Kidney glomerular epithelial cell (primary cell): ENCODE measurements around the gene PRDM9.
"Not testable (repeated sequence)": the region's sequence is repeated elsewhere in the genome, so short reads cannot be mapped to it uniquely, and the experiment has no call there.

Experiments
- DNase-seq: peaks from one replicate; lab custom pipeline; 2025; lab: John Stamatoyannopoulos, UW

The PRDM9 gene

GRCh38 chr5:23507278-23507685, at the start of gene PRDM9:
TSS of gene PRDM9 (plus strand) at chr5:23507609. CDS start at chr5:23509034, 1,425 bp downstream.
- peak; percentile 27 for DNase-seq

DNA sequence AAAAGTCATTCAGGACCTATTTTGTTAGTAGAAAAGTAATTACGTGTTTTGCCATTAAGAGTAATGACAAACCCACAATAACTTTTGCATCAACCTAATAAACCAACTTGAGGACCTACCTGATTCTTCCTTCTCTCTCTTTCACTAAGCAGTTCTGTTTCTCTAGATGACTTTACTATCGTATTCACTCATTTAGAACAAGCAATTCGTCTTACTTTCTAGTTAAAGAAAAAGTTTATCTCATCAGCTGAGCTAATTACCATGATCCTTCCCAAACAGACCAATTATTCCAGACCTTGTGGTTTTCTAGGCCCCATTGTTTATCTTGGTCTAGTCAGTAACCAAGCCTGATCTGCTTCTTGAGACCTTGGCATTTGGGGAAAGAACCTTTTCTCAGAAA, 49.6 kb upstream of the PRDM9 start:
- DNase-seq = no peak

DNA sequence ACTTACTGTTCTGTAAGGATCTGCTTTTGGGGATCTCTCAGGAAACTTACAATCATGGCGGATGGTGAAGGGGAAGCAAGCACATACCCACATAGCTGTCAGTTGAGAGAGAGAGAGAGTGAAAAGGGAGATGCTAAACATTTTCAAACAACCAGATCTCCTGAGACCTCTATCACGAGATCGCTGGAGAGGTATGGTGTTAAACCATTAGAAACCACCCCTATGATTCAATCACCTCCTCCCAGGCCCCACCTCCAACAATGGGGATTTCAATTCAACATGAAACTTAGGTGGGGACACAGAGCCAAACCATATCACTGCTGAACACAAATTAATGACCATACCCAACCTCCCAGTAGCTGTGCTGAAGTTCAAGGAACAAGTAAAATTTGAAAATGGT, 48.2 kb upstream of the PRDM9 start:
- DNase-seq = no peak

DNA sequence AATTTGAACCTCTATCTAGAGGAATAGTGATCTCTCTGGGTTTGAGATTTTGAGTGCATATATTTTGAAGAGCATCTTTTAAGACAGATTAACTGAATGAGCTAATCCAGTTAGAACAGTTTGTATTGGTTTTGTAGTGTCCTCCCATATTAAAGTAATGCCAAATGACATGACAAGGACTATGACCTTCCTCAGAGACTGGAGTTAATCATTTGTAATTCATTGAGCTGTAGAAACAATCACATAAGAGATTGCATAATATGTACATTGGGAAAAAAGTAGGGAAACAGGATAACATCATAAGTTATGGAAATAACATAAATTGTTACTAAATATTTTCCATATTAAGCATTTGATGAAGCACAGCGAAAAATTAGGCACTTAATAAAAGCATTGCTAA, 45.8 kb upstream of the PRDM9 start:
- no peak for DNase-seq

- peak; percentile 85 for DNase-seq
Measured at GRCh38 chr5:23466401-23466912, 41.0 kb upstream of the PRDM9 start.

- no peak for DNase-seq
Measured at GRCh38 chr5:23468658-23469057, 38.8 kb upstream of the PRDM9 start.

DNA sequence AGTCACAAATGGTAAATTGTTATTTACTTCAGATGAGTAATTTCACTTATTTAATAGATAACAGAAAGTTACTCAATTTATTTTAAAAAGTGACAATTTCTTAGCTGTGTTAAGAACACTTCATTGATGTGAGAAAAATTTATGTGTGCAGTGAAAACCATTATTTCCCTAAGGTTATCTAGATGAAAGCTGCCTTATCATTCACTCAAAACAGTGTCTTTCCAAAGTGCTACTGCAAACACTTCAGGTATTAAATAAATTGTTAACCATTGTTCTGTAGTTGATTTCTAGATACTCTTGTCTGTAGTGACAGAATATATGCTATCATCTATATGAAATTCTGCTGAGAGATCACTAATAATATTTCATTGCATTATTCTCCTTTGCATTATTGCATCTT, 33.5 kb upstream of the PRDM9 start:
- no peak for DNase-seq

GRCh38 chr5:23474315-23474714, 33.1 kb upstream of the PRDM9 start:
- no peak for DNase-seq

DNA sequence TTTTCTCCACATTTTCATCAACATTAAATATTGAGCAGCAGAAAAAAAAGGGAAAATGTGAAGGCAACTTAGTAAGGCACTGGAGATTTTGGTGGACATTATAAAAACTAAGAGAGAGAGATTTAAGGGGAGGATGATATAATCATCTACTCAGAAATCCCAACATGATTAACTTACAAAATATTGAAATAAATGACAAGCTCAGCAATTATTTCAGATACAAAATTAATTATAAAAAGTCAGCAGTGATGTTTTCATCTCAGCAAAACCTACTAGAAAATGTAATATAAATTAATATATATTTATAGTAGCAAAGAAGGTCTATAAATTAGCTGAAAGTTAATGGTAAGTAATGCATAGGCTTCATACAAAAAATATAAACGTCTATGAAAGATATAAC, 30.8 kb upstream of the PRDM9 start:
- no peak for DNase-seq

DNA sequence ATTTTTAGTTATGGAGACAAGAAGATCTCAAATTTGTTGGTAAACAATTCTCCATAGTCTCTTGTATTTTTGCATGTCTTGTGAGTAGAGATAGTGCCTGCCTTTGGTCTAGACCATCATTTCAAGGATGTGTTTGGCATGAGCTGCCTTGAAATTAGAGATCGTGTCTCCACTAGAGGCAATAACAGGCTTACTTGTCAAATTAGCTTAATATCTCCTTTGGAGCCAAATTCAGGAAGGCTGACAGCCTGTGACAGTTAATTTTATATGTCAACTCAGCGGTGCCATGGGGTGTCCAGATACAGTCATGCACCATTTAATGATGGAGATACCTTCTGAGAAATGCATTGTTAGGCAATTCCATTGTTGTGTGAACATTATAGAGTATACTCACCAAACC, 24.8 kb upstream of the PRDM9 start:
- DNase-seq = no peak

GRCh38 chr5:23483090-23483489, 24.3 kb upstream of the PRDM9 start:
- no peak for DNase-seq

GRCh38 chr5:23484096-23484495, 23.3 kb upstream of the PRDM9 start:
- no peak for DNase-seq

DNA sequence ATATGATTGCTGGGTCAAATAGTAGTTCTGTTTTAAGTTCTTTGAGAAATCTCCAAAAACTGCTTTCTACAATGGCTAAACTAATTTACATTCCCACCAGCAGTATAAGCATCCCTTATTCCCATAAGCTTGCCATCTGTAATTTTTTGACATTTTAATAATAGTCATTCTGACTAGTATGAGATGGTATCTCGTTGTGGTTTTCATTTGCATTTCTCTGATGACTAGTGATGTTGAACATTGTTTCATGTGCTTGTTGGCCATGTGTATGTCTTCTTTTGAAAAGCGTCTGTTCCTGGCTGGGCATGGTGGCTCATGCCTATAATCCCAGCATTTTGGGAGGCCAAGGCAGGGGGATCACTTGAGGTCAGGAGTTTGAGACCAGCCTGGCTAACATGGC, 21.2 kb upstream of the PRDM9 start:
- not testable (repeated sequence) for DNase-seq

DNA sequence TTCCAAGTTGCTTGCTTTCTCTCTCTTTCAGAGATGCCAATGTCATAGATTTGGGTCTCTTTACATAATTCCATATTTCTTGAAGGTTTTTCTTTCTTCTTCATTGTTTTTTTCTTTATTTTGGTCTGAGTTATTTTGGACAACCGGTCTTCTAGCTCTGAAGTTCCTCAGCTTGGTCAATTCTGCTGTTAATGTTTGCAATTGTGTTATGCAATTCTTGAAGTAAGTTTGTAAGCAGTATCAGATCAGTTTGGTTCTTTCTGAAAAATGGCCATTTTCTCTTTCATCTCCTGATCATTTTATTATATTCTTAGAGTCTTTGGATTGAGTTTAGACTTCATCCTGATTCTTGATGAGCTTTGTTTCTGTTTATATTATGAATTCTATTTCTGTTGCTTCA, 16.4 kb upstream of the PRDM9 start:
- DNase-seq = no peak

DNA sequence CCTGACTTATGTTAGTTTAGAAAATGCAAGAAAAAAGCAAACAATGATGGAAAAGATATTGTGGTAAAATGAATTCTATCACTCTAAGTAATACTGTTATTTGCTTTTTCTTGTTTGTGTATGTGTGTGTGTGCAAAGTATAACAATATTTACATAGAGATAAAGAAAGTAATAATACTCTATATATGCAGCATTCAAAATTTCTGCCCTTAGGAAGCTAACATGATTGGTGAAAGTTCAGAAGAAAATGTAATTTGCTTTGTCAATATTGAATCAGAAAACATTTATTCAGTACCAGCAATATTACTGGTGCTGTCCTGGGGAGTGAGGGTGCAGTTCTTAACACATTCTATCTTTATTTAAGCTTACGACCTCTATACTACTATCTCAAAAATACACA, 12.9 kb upstream of the PRDM9 start:
- no peak for DNase-seq

GRCh38 chr5:23496576-23496975, 10.8 kb upstream of the PRDM9 start:
- no peak for DNase-seq

DNA sequence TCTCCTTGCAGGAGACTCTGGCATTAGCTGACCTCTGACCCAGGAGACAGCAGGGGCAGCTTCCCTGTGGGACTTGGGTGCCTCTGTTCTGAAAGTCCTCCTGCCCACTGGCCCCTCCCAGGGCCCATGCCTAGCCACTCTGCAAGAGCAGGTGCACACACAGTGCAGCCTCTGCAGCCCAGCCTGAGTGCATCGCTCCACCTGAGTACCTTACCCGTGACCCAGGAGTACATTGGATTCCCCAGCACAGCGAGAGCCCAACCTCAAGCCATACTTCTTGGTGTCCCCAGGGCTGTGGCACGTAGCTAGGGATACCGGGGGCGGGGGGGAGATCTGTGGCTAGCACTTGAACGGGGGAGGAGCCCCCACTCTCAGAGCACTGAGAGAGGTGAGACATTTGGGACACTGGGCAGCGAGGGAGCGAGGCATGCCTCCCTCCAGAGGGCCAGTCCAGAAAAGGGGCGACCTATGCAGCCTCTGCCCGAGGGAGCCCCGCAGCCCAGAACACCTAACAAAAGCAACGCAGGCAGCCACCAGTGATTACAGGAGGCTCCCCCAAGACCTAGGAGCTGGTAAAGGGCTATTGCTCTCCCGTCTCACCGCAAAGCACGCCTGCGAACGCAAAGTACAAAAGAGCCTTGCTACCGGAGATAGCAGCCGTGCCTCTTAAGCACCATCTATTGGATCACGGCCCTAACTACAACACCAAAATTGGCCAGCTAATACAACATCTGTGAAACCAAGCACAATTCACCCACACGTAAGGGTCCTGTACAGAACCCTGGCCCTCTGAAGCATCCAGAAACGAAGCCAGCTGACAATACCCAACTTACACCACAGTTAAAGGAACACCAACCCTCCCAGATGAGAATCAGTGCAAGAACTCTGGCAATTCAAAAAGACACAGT, 826 bp upstream of the PRDM9 start:
- peak; percentile 20 for DNase-seq

- not testable (repeated sequence) for DNase-seq
Measured at GRCh38 chr5:23510434-23510833, 3.0 kb downstream of the PRDM9 start.

- no peak for DNase-seq
Measured at GRCh38 chr5:23522553-23522952, 15.1 kb downstream of the PRDM9 start.

DNA sequence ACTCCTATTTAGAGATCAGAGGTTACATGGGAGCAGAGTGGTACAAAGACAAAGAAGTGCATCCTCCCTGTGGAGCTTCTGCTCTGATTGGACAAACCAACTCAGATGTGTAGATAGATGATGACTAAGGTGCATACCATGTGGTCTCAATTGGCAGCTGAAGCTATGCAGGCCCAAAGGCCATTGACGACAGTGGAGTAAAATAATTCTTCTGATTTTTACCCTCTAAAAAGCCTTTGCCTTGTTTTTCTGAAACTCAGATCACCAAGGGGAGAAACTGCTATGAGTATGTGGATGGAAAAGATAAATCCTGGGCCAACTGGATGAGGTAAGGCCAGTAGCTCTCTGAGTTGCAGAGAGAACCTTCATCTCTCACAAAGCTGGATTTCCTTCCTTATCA, 15.6 kb downstream of the PRDM9 start:
- no peak for DNase-seq

GRCh38 chr5:23523998-23524397, 16.6 kb downstream of the PRDM9 start:
- DNase-seq = no peak

GRCh38 chr5:23525751-23526150, 18.3 kb downstream of the PRDM9 start:
- no peak for DNase-seq

DNA sequence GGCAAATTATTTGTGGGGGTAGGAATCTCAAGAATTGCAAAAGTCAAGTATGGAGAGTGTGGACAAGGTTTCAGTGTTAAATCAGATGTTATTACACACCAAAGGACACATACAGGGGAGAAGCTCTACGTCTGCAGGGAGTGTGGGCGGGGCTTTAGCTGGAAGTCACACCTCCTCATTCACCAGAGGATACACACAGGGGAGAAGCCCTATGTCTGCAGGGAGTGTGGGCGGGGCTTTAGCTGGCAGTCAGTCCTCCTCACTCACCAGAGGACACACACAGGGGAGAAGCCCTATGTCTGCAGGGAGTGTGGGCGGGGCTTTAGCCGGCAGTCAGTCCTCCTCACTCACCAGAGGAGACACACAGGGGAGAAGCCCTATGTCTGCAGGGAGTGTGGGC, 19.2 kb downstream of the PRDM9 start:
- not testable (repeated sequence) for DNase-seq
